KMS-11 (cell line): ENCODE data around the gene ADAMTSL5.

ENCODE experiments used
- H2AFZ ChIP-seq: fragments of 200-600 bp; sonication (generic); 2 replicates; pipeline ENCODE4 v1.6.1; 2016; ENCODE audit warnings: antibody characterized with exemption, mixed run types, low read depth
- H3K27ac ChIP-seq: fragments of 200-600 bp; sonication (generic); 2 replicates; pipeline ENCODE4 v1.6.1; 2016; ENCODE audit warnings: mild to moderate bottlenecking, mixed run types
- H3K27me3 ChIP-seq: fragments of 200-600 bp; sonication (generic); 2 replicates; pipeline ENCODE4 v1.6.1; 2017; ENCODE audit warnings: mild to moderate bottlenecking, low read depth, mixed run types, moderate library complexity; ENCODE audit not compliant: insufficient read depth
- H3K36me3 ChIP-seq: fragments of 200-600 bp; sonication (generic); 2 replicates; pipeline ENCODE4 v1.6.1; 2017; ENCODE audit warnings: mild to moderate bottlenecking, mixed run types; ENCODE audit not compliant: insufficient read depth
- H3K4me1 ChIP-seq: fragments of 200-600 bp; sonication (generic); 2 replicates; pipeline ENCODE4 v1.6.1; 2016; ENCODE audit warnings: mild to moderate bottlenecking, low read depth, mixed run types; ENCODE audit not compliant: poor library complexity, severe bottlenecking
- H3K4me2 ChIP-seq: fragments of 200-600 bp; sonication (generic); 2 replicates; pipeline ENCODE4 v1.7.0; 2016; ENCODE audit warnings: mild to moderate bottlenecking, mixed run types
- H3K4me3 ChIP-seq: fragments of 200-600 bp; sonication (generic); IDR thresholded peaks from 2 replicates; pipeline ENCODE4 v1.6.1; 2017; ENCODE audit warnings: low read depth, low read length, mixed read lengths; ENCODE audit not compliant: insufficient read depth
- H3K79me2 ChIP-seq: fragments of 200-600 bp; sonication (generic); 2 replicates; pipeline ENCODE4 v1.6.1; 2016; ENCODE audit warnings: low read depth, mixed run types; ENCODE audit not compliant: insufficient read depth
- H3K9ac ChIP-seq: fragments of 200-600 bp; sonication (generic); 2 replicates; pipeline ENCODE4 v1.6.1; 2016; ENCODE audit warnings: mild to moderate bottlenecking, mixed run types
- H4K20me1 ChIP-seq: fragments of 200-600 bp; sonication (generic); 2 replicates; pipeline ENCODE4 v1.6.1; 2016; ENCODE audit warnings: mild to moderate bottlenecking, mixed run types; ENCODE audit not compliant: insufficient read depth
- CTCF ChIP-seq: fragments of 200-600 bp; sonication (generic); conservative IDR thresholded peaks from 2 replicates; pipeline ENCODE4 v1.6.1; 2017; ENCODE audit warnings: low read depth, mild to moderate bottlenecking, antibody characterized with exemption, low read length, moderate library complexity, mixed read lengths

ADAMTSL5 gene

GRCh38 chr19:1490311-1491113 lies 22.3 kb downstream of the ADAMTSL5 start, which contains the start of gene PCSK4:
TSS of gene PCSK4 (minus strand) at chr19:1490350. CDS start at chr19:1490346, 4 bp downstream.
- no peak within 1 kb of the TSS for H3K27ac ChIP-seq

GRCh38 chr19:1489463-1490310 lies 23.1 kb downstream of the ADAMTSL5 start:
- Histone ChIP-seq H3K27ac (no peak overlapping the region), H2AFZ (peak overlapping the region; percentile 94), H3K4me1 (peaks cover 7% of the 10 kb centered on the region), H3K79me2 (no peaks in the 10 kb centered on the region), H3K9ac (no peak overlapping the region; the same call in 1 of the 2 replicates), H3K4me3 (no peak overlapping the region), H3K4me2 (peak overlapping the region; percentile 93), H4K20me1 (no peaks in the 10 kb centered on the region), H3K27me3 (peaks cover 60% of the 10 kb centered on the region), H3K36me3 (no peaks in the 10 kb centered on the region)
- TF ChIP-seq CTCF = no peak

More at GRCh38 chr19:1490311-1491113, 22.3 kb downstream of the ADAMTSL5 start, which contains the start of gene PCSK4:
- Histone ChIP-seq H4K20me1 (no peaks in the 10 kb centered on the region), H2AFZ (peak within 1 kb of the TSS; percentile 94), H3K27me3 (peaks cover 61% of the 10 kb centered on the region), H3K36me3 (no peaks in the 10 kb centered on the region), H3K9ac (no peak within 1 kb of the TSS; the same call in 1 of the 2 replicates), H3K4me3 (no peak within 1 kb of the TSS), H3K4me2 (peak within 1 kb of the TSS; percentile 93), H3K79me2 (no peaks in the 10 kb centered on the region), H3K4me1 (peaks cover 7% of the 10 kb centered on the region)
- no peak for TF ChIP-seq CTCF

- no peak overlapping the region for H3K9ac ChIP-seq
- no peak overlapping the region for H3K27ac ChIP-seq
- H3K79me2 ChIP-seq = no peaks in the 10 kb centered on the region
- no peak overlapping the region for H3K4me2 ChIP-seq
- H3K4me1 ChIP-seq = peaks cover 7% of the 10 kb centered on the region
- H3K27me3 ChIP-seq = peaks cover 49% of the 10 kb centered on the region
- H3K36me3 ChIP-seq = no peaks in the 10 kb centered on the region
- TF ChIP-seq CTCF = no peak
- H3K4me3 ChIP-seq = no peak overlapping the region
- no peaks in the 10 kb centered on the region for H4K20me1 ChIP-seq
- no peak overlapping the region for H2AFZ ChIP-seq
Measured at GRCh38 chr19:1488282-1488601, 24.6 kb downstream of the ADAMTSL5 start.

GRCh38 chr19:1487576-1488281 lies 25.1 kb downstream of the ADAMTSL5 start:
- no peak overlapping the region for H2AFZ ChIP-seq
- no peaks in the 10 kb centered on the region for H3K36me3 ChIP-seq
- no peaks in the 10 kb centered on the region for H3K79me2 ChIP-seq
- peaks cover 44% of the 10 kb centered on the region for H3K27me3 ChIP-seq
- no peak overlapping the region for H3K4me2 ChIP-seq
- no peak overlapping the region for H3K9ac ChIP-seq
- no peak for TF ChIP-seq CTCF
- H4K20me1 ChIP-seq = no peaks in the 10 kb centered on the region
- peaks cover 7% of the 10 kb centered on the region for H3K4me1 ChIP-seq
- H3K27ac ChIP-seq = no peak overlapping the region
- H3K4me3 ChIP-seq = no peak overlapping the region
